ENCODE results near the gene MCHR2. TPM values are rescaled to one million over a fixed set of nuclear protein-coding genes. Genes with fewer than 3 reads are reported as not detected.

Gene MCHR2
- polyA plus RNA-seq, 2 of the 4 experiments (the other 2 are of a cell fraction): not detected

DNA sequence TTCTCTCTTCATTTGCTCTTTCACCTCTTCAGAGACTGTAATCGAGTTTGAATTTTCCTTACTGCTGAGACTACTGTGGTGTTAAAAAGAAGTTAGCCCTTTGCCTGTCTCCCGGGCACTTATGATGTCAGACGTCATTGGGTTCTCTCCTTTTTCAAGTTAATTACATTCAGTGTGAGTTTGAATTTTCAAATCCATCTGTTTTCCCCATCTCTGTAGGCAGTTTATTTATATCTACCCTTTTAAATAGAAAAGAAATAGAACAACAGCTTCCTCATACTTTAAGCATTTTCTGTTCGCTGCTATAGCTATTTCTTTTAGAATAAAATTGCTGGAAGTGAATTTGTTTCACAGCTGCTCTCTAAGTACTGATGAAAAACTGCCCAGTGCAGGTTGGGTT, 81.4 kb downstream of the MCHR2 start:
- H3K4me3 ChIP-seq: no peak overlapping the region

DNA sequence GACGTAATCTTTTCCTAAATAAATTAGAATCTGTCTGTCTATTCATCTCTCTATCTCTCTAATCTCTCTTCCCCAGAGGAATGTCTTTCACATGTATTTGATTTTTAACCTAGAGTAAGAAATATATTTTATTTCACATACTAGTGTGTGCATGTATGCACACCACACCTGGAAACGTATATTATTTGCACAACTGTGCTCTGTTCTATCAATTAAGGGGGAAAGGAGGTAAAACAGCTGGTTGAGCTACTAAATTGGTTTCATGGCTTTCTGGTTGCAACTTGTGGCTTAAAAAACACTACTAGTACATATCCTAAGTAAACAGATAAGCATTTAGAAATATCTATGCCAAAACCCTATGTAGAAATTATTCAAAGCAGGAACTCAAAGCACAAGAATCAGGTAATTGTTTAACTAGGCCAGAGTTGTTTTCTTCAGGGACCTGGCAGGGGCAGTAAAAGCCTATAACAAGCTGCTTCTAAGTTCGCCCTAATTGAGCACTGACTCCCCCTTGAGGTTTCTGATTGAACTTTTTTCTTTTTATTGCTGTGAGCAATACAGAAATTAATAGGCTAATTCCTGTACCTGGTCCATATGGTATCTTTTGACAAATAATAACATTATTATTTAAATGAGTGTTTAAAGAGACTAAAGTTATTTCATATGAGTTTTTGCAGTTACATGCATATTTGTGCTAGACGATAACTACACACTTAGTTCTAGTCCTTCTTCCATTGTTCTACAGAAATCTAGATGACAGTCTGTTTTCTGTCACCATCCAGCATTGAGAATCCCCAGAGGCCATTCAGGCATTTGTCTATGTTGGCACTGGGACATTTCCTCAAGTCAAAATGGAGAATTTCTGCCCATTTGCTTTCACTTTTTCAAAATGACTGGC, 88.6 kb downstream of the MCHR2 start:
- H3K27ac ChIP-seq: no peak overlapping the region
- peak; percentile 3 to 53 for DNase-seq (ENCODE audit: low read depth in 1 of 2, low spot score in 1 of 2)
- ATAC-seq: peak; percentile 70 to 83; a peak in 5 of 6 replicates
- H3K4me3 ChIP-seq: no peak overlapping the region
- H3K4me2 ChIP-seq: no peak overlapping the region
- no peak for FAIRE-seq
- peak; percentile 39 to 43 for TF ChIP-seq RAD21 (conservative IDR thresholded peaks at IDR 0.05 in 1 of 2, IDR thresholded peaks at IDR 0.05 in 1 of 2)
- TF ChIP-seq ESRRA (IDR thresholded peaks at IDR 0.05; ENCODE audit: borderline replicate concordance, low read length): no peak
- no peak for TF ChIP-seq MAZ (IDR thresholded peaks at IDR 0.05; ENCODE audit: borderline replicate concordance, low read depth, low read length)
- TF ChIP-seq, protein P1, sequence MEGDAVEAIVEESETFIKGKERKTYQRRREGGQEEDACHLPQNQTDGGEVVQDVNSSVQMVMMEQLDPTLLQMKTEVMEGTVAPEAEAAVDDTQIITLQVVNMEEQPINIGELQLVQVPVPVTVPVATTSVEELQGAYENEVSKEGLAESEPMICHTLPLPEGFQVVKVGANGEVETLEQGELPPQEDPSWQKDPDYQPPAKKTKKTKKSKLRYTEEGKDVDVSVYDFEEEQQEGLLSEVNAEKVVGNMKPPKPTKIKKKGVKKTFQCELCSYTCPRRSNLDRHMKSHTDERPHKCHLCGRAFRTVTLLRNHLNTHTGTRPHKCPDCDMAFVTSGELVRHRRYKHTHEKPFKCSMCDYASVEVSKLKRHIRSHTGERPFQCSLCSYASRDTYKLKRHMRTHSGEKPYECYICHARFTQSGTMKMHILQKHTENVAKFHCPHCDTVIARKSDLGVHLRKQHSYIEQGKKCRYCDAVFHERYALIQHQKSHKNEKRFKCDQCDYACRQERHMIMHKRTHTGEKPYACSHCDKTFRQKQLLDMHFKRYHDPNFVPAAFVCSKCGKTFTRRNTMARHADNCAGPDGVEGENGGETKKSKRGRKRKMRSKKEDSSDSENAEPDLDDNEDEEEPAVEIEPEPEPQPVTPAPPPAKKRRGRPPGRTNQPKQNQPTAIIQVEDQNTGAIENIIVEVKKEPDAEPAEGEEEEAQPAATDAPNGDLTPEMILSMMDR (IDR thresholded peaks at IDR 0.05): peak; percentile 46; the same call in 2 of the 3 replicates
- TF ChIP-seq SMC3 (IDR thresholded peaks at IDR 0.05): 0 out of 3 replicates have a peak, but pooled peaks have one; percentile 21
- H3K9me3 ChIP-seq: no peaks in the 10 kb centered on the region
- 22% methylated on average over 4 of the region's 4 CpGs for WGBS (ENCODE audit: missing lambda C conversion rate)
- no peaks in the 10 kb centered on the region for H3K4me1 ChIP-seq
- ChIA-PET CTCF (interaction anchor here (0.8 to 2.5 kb wide), 3 partner anchors 16 to 37 kb away, joined by 3 to 13 read pairs (median 3); no protein-coding TSS in a partner anchor), POLR2A (no interaction called here)

More for the DNA sequence above, 81.4 kb downstream of the MCHR2 start:
- no peak for TF ChIP-seq PHF8 (IDR thresholded peaks at IDR 0.05; ENCODE audit: borderline replicate concordance, low read depth)
- no peak for TF ChIP-seq HOXA7 (CRISPR knock-in tag; IDR thresholded peaks at IDR 0.05)
- no peak for TF ChIP-seq MYC (IDR thresholded peaks at IDR 0.05; ENCODE audit: borderline replicate concordance, low read length)
- TF ChIP-seq KDM5A (IDR thresholded peaks at IDR 0.05): no peak
- TF ChIP-seq, protein P2, sequence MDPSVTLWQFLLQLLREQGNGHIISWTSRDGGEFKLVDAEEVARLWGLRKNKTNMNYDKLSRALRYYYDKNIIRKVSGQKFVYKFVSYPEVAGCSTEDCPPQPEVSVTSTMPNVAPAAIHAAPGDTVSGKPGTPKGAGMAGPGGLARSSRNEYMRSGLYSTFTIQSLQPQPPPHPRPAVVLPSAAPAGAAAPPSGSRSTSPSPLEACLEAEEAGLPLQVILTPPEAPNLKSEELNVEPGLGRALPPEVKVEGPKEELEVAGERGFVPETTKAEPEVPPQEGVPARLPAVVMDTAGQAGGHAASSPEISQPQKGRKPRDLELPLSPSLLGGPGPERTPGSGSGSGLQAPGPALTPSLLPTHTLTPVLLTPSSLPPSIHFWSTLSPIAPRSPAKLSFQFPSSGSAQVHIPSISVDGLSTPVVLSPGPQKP (IDR thresholded peaks at IDR 0.05; ENCODE audit: low read depth, low read length): no peak
- no peak for TF ChIP-seq BHLHE40 (IDR thresholded peaks at IDR 0.05; ENCODE audit: low read depth, low read length)
- no peak for TF ChIP-seq TFCP2L1 (CRISPR knock-in tag; IDR thresholded peaks at IDR 0.05)
- TF ChIP-seq ZFP36 (IDR thresholded peaks at IDR 0.05; ENCODE audit: borderline replicate concordance, partially characterized antibody): no peak
- TF ChIP-seq, protein P3, sequence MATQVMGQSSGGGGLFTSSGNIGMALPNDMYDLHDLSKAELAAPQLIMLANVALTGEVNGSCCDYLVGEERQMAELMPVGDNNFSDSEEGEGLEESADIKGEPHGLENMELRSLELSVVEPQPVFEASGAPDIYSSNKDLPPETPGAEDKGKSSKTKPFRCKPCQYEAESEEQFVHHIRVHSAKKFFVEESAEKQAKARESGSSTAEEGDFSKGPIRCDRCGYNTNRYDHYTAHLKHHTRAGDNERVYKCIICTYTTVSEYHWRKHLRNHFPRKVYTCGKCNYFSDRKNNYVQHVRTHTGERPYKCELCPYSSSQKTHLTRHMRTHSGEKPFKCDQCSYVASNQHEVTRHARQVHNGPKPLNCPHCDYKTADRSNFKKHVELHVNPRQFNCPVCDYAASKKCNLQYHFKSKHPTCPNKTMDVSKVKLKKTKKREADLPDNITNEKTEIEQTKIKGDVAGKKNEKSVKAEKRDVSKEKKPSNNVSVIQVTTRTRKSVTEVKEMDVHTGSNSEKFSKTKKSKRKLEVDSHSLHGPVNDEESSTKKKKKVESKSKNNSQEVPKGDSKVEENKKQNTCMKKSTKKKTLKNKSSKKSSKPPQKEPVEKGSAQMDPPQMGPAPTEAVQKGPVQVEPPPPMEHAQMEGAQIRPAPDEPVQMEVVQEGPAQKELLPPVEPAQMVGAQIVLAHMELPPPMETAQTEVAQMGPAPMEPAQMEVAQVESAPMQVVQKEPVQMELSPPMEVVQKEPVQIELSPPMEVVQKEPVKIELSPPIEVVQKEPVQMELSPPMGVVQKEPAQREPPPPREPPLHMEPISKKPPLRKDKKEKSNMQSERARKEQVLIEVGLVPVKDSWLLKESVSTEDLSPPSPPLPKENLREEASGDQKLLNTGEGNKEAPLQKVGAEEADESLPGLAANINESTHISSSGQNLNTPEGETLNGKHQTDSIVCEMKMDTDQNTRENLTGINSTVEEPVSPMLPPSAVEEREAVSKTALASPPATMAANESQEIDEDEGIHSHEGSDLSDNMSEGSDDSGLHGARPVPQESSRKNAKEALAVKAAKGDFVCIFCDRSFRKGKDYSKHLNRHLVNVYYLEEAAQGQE (IDR thresholded peaks at IDR 0.05): no peak
- 32% methylated on average over 4 of the region's 4 CpGs for whole genome bisulfite sequencing (ENCODE audit: missing lambda C conversion rate)
- FAIRE-seq: no peak
- ATAC-seq: no peak
- Histone ChIP-seq H3K27ac (no peak overlapping the region), H3K4me2 (no peak overlapping the region), H3K9me3 (no peaks in the 10 kb centered on the region), H3K4me1 (no peaks in the 10 kb centered on the region)
- POLR2A ChIA-PET: no interaction called here
- CTCF ChIA-PET: no interaction called here
- DNase-seq (ENCODE audit: low read depth in 1 of 2, low spot score in 1 of 2): no peak
